Natural killer cell (primary cell): Measurements from ENCODE around the gene TAP2. TPM values are rescaled to one million over a fixed set of nuclear protein-coding genes. Genes with fewer than 3 reads are reported as not detected.

Experiments
- ATAC-seq, 3 donors: fragments of 150-1000 bp in 2 of 3; fragments of 200-7000 bp in 1 of 3; cut with Tn5 transposase; 1 replicate in 1 of 3; 2 replicates in 2 of 3; pipeline ENCODE4 v1.10.0; 2021; ENCODE audit warnings: mild to moderate bottlenecking in 2 of 3, moderate library complexity in 2 of 3
- DNase-seq, 2 donors: peaks; one replicate each; pipeline versions ENCODE4 v3.0.0 to v3.0.0-alpha.2; 2013 to 2021; ENCODE audit warnings: mixed read lengths in 1 of 2
- H3K27ac ChIP-seq: one replicate; pipeline ENCODE4 v1.5.1; 2013; ENCODE audit warnings: mild to moderate bottlenecking, low read length
- H3K27me3 ChIP-seq: one replicate; pipeline ENCODE4 v1.6.1; 2013; ENCODE audit warnings: low read length; ENCODE audit not compliant: control insufficient read depth, insufficient read depth
- H3K36me3 ChIP-seq: one replicate; pipeline ENCODE4 v1.6.1; 2013; ENCODE audit warnings: low read length; ENCODE audit not compliant: control insufficient read depth, insufficient read depth
- H3K4me1 ChIP-seq: one replicate; pipeline ENCODE4 v1.6.1; 2013; ENCODE audit warnings: low read length; ENCODE audit not compliant: control insufficient read depth, insufficient read depth
- H3K4me3 ChIP-seq: one replicate; pipeline ENCODE4 v1.5.1; 2013; ENCODE audit warnings: low read length
- H3K9me3 ChIP-seq: one replicate; pipeline ENCODE4 v1.6.1; 2013; ENCODE audit warnings: low read length; ENCODE audit not compliant: control insufficient read depth, insufficient read depth
- H3K27ac Mint-ChIP-seq, 2 donors: one replicate each; pipeline ENCODE4 v1.8.0; 2022; ENCODE audit warnings: mild to moderate bottlenecking in 2 of 2, mixed read lengths in 2 of 2, moderate library complexity in 1 of 2
- H3K27me3 Mint-ChIP-seq, 2 donors: one replicate each; pipeline ENCODE4 v1.8.0; 2022; ENCODE audit warnings: low read depth in 2 of 2, mixed read lengths in 2 of 2
- H3K36me3 Mint-ChIP-seq: one replicate; pipeline ENCODE4 v1.8.0; 2022; ENCODE audit warnings: mixed read lengths
- H3K4me1 Mint-ChIP-seq, 2 donors: one replicate each; pipeline ENCODE4 v1.8.0; 2022; ENCODE audit warnings: mixed read lengths in 2 of 2
- H3K4me3 Mint-ChIP-seq: one replicate; pipeline ENCODE4 v1.8.0; 2022; ENCODE audit warnings: mild to moderate bottlenecking, moderate library complexity, mixed read lengths
- H3K9me3 Mint-ChIP-seq, 2 donors: one replicate each; pipeline ENCODE4 v1.8.0; 2022; ENCODE audit warnings: mixed read lengths in 2 of 2
- CTCF ChIP-seq: fragments of 200-600 bp; IDR thresholded peaks from one replicate; pipeline ENCODE4 v1.8.0; 2022; ENCODE audit warnings: antibody characterized with exemption
- WGBS: methylation state at CpG from one replicate; pipeline ENCODE4 v1.1.7; 2013; ENCODE audit warnings: missing lambda C conversion rate; ENCODE audit not compliant: insufficient coverage; 5-methylcytosine and 5-hydroxymethylcytosine counted together
- intact Hi-C: fragments of 100-400 bp; cut with micrococcal nuclease; formaldehyde crosslinking; loops from one replicate; pipeline ENCODE4 v1.14.2; 2022
- total RNA-seq, 4 donors: library from RNA; stranded (reverse); fragments of 120-200 nt in 1 of 4; gene quantifications; one replicate each; pipeline versions ENCODE4 v1.2.3 to v1.2.4, GENCODE V29; 2013 to 2022

The TAP2 gene
- total RNA-seq, 3 donors from 2014 or later (not counting 1 experiment from before 2014, with no cell fraction given) = 162 to 221 (median 209) TPM

GRCh38 chr6:32830017-32830416 lies 8.5 kb downstream of the TAP2 start:
- H3K4me3 ChIP-seq = no peak overlapping the region
- DNase-seq (no peak), ATAC-seq (no peak)
- TF ChIP-seq CTCF = no peak
- peaks cover 19 to 29% of the 10 kb centered on the region in 2 donors for H3K4me1 Mint-ChIP-seq
- H3K27me3 ChIP-seq = no peaks in the 10 kb centered on the region
- H3K4me3 Mint-ChIP-seq = no peak overlapping the region
- WGBS = 97% methylated on average over 5 of the region's 5 CpGs
- no peaks in the 10 kb centered on the region for H3K9me3 Mint-ChIP-seq
- peaks cover 36% of the 10 kb centered on the region for H3K36me3 Mint-ChIP-seq
- no peaks in the 10 kb centered on the region for H3K9me3 ChIP-seq
- H3K36me3 ChIP-seq = peaks cover 78% of the 10 kb centered on the region
- no peak overlapping the region for H3K27ac Mint-ChIP-seq
- intact Hi-C loops = no loop called here
- H3K27ac ChIP-seq = no peak overlapping the region
- no peaks in the 10 kb centered on the region for H3K4me1 ChIP-seq
- H3K27me3 Mint-ChIP-seq = no peaks in the 10 kb centered on the region

- Histone ChIP-seq H3K9me3 (no peaks in the 10 kb centered on the region), H3K36me3 (peaks cover 73% of the 10 kb centered on the region), H3K4me1 (no peaks in the 10 kb centered on the region), H3K27me3 (no peaks in the 10 kb centered on the region), H3K27ac (no peak overlapping the region), H3K4me3 (no peak overlapping the region)
- Mint-ChIP-seq H3K36me3 (peaks cover 31% of the 10 kb centered on the region), H3K27me3 (no peaks in the 10 kb centered on the region), H3K4me3 (no peak overlapping the region), H3K9me3 (no peaks in the 10 kb centered on the region), H3K4me1 (peaks cover 15 to 24% of the 10 kb centered on the region in 2 donors), H3K27ac (no peak overlapping the region)
- no peak for TF ChIP-seq CTCF
- DNase-seq = no peak
- 83% methylated on average over 7 of the region's 7 CpGs for WGBS
- no peak for ATAC-seq
- intact Hi-C loops = no loop called here
These were observed 9.0 kb downstream of the TAP2 start for GRCh38 chr6:32829495-32829894.

GRCh38 chr6:32827025-32827424 lies 11.5 kb downstream of the TAP2 start:
- H3K27ac ChIP-seq = no peak overlapping the region
- Mint-ChIP-seq H3K27me3 (no peaks in the 10 kb centered on the region), H3K36me3 (peaks cover 20% of the 10 kb centered on the region)

More at GRCh38 chr6:32827025-32827424, 11.5 kb downstream of the TAP2 start:
- no peaks in the 10 kb centered on the region for H3K9me3 Mint-ChIP-seq
- intact Hi-C loops = no loop called here
- H3K4me1 ChIP-seq = no peaks in the 10 kb centered on the region
- H3K36me3 ChIP-seq = peaks cover 48% of the 10 kb centered on the region
- no peak overlapping the region for H3K27ac Mint-ChIP-seq
- H3K27me3 ChIP-seq = no peaks in the 10 kb centered on the region
- TF ChIP-seq CTCF = no peak
- H3K9me3 ChIP-seq = no peaks in the 10 kb centered on the region
- no peak for DNase-seq
- no peak overlapping the region for H3K4me3 Mint-ChIP-seq
- H3K4me3 ChIP-seq = no peak overlapping the region
- WGBS = 100% methylated on average over 1 of the region's 3 CpGs
- ATAC-seq = no peak
- H3K4me1 Mint-ChIP-seq = peaks cover 0 to 5% of the 10 kb centered on the region in 2 donors
